ENCODE data around the gene C1QTNF4.

- TF ChIP-seq CEBPB (IDR thresholded peaks at IDR 0.05; ENCODE audit: low read depth, low read length) (no peak), CTCF (conservative IDR thresholded peaks at IDR 0.05; ENCODE audit: low read depth, low read length) (no peak), USF2 (IDR thresholded peaks at IDR 0.05; ENCODE audit: low read depth, low read length) (no peak), RFX5 (IDR thresholded peaks at IDR 0.05; ENCODE audit: low read depth, low read length) (no peak), SMC3 (IDR thresholded peaks at IDR 0.05; ENCODE audit: low read depth, low read length) (no peak), POLR2A (IDR thresholded peaks at IDR 0.05; ENCODE audit: low read depth, low read length) (no peak), RCOR1 (IDR thresholded peaks at IDR 0.05; ENCODE audit: insufficient replicate concordance, low read length) (no peak), NFE2L2 (IDR thresholded peaks at IDR 0.05; ENCODE audit: low read depth, low read length) (no peak), MXI1 (IDR thresholded peaks at IDR 0.05; ENCODE audit: borderline replicate concordance, low read depth, low read length) (no peak), MAFK (IDR thresholded peaks at IDR 0.05; ENCODE audit: low read depth, low read length) (no peak), FOS (IDR thresholded peaks at IDR 0.05; ENCODE audit: low read depth, low read length) (no peak), ELK1 (IDR thresholded peaks at IDR 0.05; ENCODE audit: borderline replicate concordance, low read depth, low read length) (no peak)
Measured at GRCh38 chr11:47583844-47584243, 10.4 kb downstream of the C1QTNF4 start.
